ENCODE results near the gene MYO1B.

Gene MYO1B

GRCh38 chr2:191412353-191412752, 167.1 kb downstream of the MYO1B start:
- Histone ChIP-seq H3K9me2 (ENCODE audit: low read depth, low read length) (no peaks in the 10 kb centered on the region), H3K4me3 (ENCODE audit: low read depth, low read length, poor library complexity, severe bottlenecking) (no peak overlapping the region), H3K9ac (ENCODE audit: low read length) (no peak overlapping the region), H3K4me2 (ENCODE audit: low read length) (no peak overlapping the region), H3F3A (ENCODE audit: insufficient read depth, low read length) (no peaks in the 10 kb centered on the region), H3K9me3 (ENCODE audit: low read length) (no peaks in the 10 kb centered on the region), H3K27me3 (ENCODE audit: insufficient read depth, low read length) (no peaks in the 10 kb centered on the region), H3K79me2 (ENCODE audit: insufficient read depth, low read length) (no peaks in the 10 kb centered on the region), H3K4me1 (ENCODE audit: insufficient read depth, low read length, severe bottlenecking) (no peaks in the 10 kb centered on the region), H3K27ac (ENCODE audit: low read depth, low read length, poor library complexity, severe bottlenecking) (no peak overlapping the region), H3K36me3 (ENCODE audit: insufficient read depth, low read length) (no peaks in the 10 kb centered on the region), H2AFZ (ENCODE audit: low read length) (no peak overlapping the region), H4K20me1 (ENCODE audit: insufficient read depth, low read length) (no peaks in the 10 kb centered on the region)
- no peak for TF ChIP-seq EZH2 (IDR thresholded peaks at IDR 0.05; ENCODE audit: borderline replicate concordance, low read length)

GRCh38 chr2:191415101-191415500, 169.9 kb downstream of the MYO1B start:
- H3K9ac ChIP-seq (ENCODE audit: low read length), result no peak overlapping the region
- no peaks in the 10 kb centered on the region for H3K9me2 ChIP-seq (ENCODE audit: low read depth, low read length)

GRCh38 chr2:191415858-191416257, 170.7 kb downstream of the MYO1B start:
- H3F3A ChIP-seq (ENCODE audit: insufficient read depth, low read length), result no peaks in the 10 kb centered on the region
- H3K4me3 ChIP-seq (ENCODE audit: low read depth, low read length, poor library complexity, severe bottlenecking), result no peak overlapping the region
- no peaks in the 10 kb centered on the region for H4K20me1 ChIP-seq (ENCODE audit: insufficient read depth, low read length)
- no peaks in the 10 kb centered on the region for H3K9me2 ChIP-seq (ENCODE audit: low read depth, low read length)
- TF ChIP-seq, protein P1, sequence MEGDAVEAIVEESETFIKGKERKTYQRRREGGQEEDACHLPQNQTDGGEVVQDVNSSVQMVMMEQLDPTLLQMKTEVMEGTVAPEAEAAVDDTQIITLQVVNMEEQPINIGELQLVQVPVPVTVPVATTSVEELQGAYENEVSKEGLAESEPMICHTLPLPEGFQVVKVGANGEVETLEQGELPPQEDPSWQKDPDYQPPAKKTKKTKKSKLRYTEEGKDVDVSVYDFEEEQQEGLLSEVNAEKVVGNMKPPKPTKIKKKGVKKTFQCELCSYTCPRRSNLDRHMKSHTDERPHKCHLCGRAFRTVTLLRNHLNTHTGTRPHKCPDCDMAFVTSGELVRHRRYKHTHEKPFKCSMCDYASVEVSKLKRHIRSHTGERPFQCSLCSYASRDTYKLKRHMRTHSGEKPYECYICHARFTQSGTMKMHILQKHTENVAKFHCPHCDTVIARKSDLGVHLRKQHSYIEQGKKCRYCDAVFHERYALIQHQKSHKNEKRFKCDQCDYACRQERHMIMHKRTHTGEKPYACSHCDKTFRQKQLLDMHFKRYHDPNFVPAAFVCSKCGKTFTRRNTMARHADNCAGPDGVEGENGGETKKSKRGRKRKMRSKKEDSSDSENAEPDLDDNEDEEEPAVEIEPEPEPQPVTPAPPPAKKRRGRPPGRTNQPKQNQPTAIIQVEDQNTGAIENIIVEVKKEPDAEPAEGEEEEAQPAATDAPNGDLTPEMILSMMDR (IDR thresholded peaks at IDR 0.05; ENCODE audit: low read length), result no peak
- TF ChIP-seq EZH2 (IDR thresholded peaks at IDR 0.05; ENCODE audit: borderline replicate concordance, low read length), result no peak
- H3K36me3 ChIP-seq (ENCODE audit: insufficient read depth, low read length), result no peaks in the 10 kb centered on the region
- no peak overlapping the region for H2AFZ ChIP-seq (ENCODE audit: low read length)
- H3K4me1 ChIP-seq (ENCODE audit: insufficient read depth, low read length, severe bottlenecking), result no peaks in the 10 kb centered on the region
- no peak overlapping the region for H3K9ac ChIP-seq (ENCODE audit: low read length)
- H3K9me3 ChIP-seq (ENCODE audit: low read length), result no peaks in the 10 kb centered on the region
- no peak overlapping the region for H3K4me2 ChIP-seq (ENCODE audit: low read length)
- H3K27ac ChIP-seq (ENCODE audit: low read depth, low read length, poor library complexity, severe bottlenecking), result no peak overlapping the region
- H3K79me2 ChIP-seq (ENCODE audit: insufficient read depth, low read length), result no peaks in the 10 kb centered on the region
- H3K27me3 ChIP-seq (ENCODE audit: insufficient read depth, low read length), result no peaks in the 10 kb centered on the region

More at GRCh38 chr2:191415101-191415500, 169.9 kb downstream of the MYO1B start:
- Histone ChIP-seq H3K9me3 (ENCODE audit: low read length) (no peaks in the 10 kb centered on the region), H3K36me3 (ENCODE audit: insufficient read depth, low read length) (no peaks in the 10 kb centered on the region), H3K27ac (ENCODE audit: low read depth, low read length, poor library complexity, severe bottlenecking) (no peak overlapping the region), H3K79me2 (ENCODE audit: insufficient read depth, low read length) (no peaks in the 10 kb centered on the region), H3K4me3 (ENCODE audit: low read depth, low read length, poor library complexity, severe bottlenecking) (no peak overlapping the region), H2AFZ (ENCODE audit: low read length) (no peak overlapping the region), H4K20me1 (ENCODE audit: insufficient read depth, low read length) (no peaks in the 10 kb centered on the region), H3K4me1 (ENCODE audit: insufficient read depth, low read length, severe bottlenecking) (no peaks in the 10 kb centered on the region), H3F3A (ENCODE audit: insufficient read depth, low read length) (no peaks in the 10 kb centered on the region), H3K27me3 (ENCODE audit: insufficient read depth, low read length) (no peaks in the 10 kb centered on the region), H3K4me2 (ENCODE audit: low read length) (no peak overlapping the region)
- TF ChIP-seq EZH2 (IDR thresholded peaks at IDR 0.05; ENCODE audit: borderline replicate concordance, low read length), result no peak
- TF ChIP-seq, protein P1 (IDR thresholded peaks at IDR 0.05; ENCODE audit: low read length), result no peak

- Histone ChIP-seq H3K79me2 (ENCODE audit: insufficient read depth, low read length) (no peaks in the 10 kb centered on the region), H3F3A (ENCODE audit: insufficient read depth, low read length) (no peaks in the 10 kb centered on the region), H3K27me3 (ENCODE audit: insufficient read depth, low read length) (no peaks in the 10 kb centered on the region), H3K4me3 (ENCODE audit: low read depth, low read length, poor library complexity, severe bottlenecking) (no peak overlapping the region), H3K27ac (ENCODE audit: low read depth, low read length, poor library complexity, severe bottlenecking) (no peak overlapping the region), H3K9me3 (ENCODE audit: low read length) (no peaks in the 10 kb centered on the region), H3K36me3 (ENCODE audit: insufficient read depth, low read length) (no peaks in the 10 kb centered on the region), H4K20me1 (ENCODE audit: insufficient read depth, low read length) (no peaks in the 10 kb centered on the region), H3K9me2 (ENCODE audit: low read depth, low read length) (no peaks in the 10 kb centered on the region), H2AFZ (ENCODE audit: low read length) (no peak overlapping the region), H3K4me1 (ENCODE audit: insufficient read depth, low read length, severe bottlenecking) (no peaks in the 10 kb centered on the region), H3K9ac (ENCODE audit: low read length) (no peak overlapping the region), H3K4me2 (ENCODE audit: low read length) (no peak overlapping the region)
- no peak for TF ChIP-seq EZH2 (IDR thresholded peaks at IDR 0.05; ENCODE audit: borderline replicate concordance, low read length)
- TF ChIP-seq, protein P1 (IDR thresholded peaks at IDR 0.05; ENCODE audit: low read length), result no peak
Measured at GRCh38 chr2:191417746-191418145, 172.5 kb downstream of the MYO1B start.
